Measurements from ENCODE around the gene MIEF1. TPM values are rescaled to one million over a fixed set of nuclear protein-coding genes. Genes with fewer than 3 reads are reported as not detected.
"Not testable (repeated sequence)": the region's sequence is repeated elsewhere in the genome, so short reads cannot be mapped to it uniquely, and the experiment has no call there.

The MIEF1 gene
- total RNA-seq, 1 experiment from 2014 or later, result 27.9 TPM

DNA sequence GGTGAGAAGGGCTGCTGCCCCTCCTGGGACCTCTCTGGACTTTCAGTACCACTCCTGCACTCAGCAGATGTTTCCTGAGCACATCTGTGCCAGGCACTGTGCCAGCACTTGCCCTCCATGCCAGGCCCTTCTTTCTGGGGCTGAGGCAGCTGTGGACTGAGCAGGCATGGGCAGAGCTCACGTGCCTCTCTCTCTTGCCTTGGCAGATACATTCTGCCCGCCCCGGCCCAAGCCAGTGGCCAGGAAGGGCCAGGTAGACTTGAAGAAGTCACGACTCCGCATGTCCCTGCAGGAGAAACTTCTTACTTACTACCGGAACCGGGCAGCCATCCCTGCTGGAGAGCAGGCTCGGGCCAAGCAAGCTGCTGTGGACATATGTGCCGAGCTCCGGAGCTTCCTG, 9.9 kb downstream of the MIEF1 start:
- DNase-seq (ENCODE audit: low read depth), result no peak

DNA sequence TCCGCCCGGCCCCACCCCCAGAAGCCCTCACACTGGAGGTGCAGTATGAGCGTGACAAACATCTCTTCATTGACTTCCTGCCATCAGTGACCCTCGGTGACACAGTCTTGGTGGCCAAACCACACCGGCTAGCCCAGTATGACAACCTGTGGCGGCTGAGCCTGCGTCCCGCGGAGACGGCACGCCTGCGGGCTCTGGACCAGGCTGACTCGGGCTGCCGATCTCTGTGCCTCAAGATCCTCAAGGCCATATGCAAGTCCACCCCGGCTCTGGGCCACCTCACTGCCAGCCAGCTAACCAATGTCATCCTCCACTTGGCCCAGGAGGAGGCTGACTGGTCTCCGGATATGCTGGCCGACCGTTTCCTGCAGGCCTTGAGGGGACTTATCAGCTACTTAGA, 11.7 kb downstream of the MIEF1 start:
- no peak for DNase-seq (ENCODE audit: low read depth)

DNA sequence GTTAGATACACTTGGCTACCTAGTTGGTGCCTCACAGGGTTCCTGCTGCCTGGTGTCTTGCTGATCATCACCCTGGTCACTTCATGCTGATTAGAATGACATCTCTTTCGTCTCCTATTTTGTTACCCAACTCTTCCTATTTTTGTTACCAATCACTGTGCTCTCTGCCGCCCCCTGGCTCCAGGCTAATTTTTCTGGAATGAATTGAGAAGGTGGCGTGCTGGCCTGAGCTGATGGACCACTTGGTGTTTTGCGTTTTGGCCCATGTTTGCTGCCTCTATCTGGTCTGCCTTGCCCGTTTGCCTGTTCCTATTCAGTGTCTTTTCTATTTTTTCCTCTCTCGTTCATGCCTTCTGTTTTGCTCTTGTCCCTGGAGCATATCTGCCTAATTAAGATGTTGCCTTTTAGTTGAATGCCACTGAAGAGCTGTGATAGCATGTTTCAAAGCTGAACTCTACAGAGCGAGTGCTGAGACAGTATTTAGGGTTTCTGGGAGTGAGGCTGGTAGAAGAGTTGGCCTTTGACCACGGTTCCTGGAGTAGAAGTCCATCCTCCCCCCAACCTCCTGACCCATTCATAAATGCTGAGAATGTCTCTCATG, 12.4 kb downstream of the MIEF1 start:
- no peak for DNase-seq (ENCODE audit: low read depth)

DNA sequence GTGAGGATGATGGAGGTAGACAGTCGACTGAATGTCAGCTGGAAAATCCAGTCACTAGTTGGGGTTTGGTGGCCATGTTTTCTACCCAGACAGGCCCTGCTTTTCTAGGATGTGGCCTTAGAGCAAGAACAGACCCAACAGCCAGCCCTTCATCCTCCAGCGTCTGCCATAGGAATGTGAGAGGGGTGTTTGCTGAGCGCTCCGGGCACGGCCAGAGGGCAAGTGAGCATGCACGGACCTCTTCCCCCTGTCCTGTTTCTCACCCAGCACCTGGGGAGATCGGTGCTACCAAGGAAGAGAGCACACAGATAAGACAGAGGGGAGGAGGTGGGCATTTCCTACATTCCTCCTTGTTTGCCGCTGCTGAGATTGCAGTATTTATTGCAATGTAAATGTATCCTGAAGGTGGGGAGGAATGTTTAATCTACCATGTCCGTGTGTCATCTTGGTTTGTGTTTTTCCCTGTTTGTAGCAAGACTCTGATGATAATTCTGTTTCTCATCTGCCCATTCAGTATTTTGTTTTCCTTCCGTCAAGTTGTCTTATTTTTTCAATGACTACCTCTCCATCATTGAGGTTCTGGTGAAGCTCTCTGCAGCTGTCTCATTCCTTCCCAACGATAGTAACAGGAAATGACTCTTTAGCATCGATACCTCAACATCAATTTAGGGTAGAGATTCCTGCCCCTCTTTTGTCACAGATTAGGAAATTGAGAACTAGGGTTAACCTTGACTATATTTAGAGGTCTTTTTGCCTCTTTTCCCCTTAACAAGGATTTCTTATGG, 13.4 kb downstream of the MIEF1 start:
- DNase-seq (ENCODE audit: low read depth), result peak; percentile 80

DNA sequence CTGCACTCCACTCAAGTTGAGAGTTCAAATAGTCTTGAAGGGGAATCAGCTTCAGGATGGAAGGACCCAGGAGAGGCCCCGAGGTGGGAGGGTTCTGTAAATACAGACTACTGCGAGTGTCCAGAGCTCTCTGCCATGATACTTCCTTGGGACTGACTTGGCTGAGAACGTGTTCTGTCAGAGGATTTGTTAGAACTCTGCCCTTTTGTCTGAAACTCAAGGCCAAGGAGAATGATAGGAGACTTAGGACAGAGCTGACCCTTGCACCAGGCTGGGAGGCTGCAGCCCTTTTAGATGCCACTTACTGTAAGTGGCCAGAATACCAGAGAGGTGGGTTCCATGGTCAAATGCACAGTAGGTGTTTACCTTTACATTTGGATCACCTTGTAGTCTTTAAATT, 15.4 kb downstream of the MIEF1 start:
- no peak for DNase-seq (ENCODE audit: low read depth)

DNA sequence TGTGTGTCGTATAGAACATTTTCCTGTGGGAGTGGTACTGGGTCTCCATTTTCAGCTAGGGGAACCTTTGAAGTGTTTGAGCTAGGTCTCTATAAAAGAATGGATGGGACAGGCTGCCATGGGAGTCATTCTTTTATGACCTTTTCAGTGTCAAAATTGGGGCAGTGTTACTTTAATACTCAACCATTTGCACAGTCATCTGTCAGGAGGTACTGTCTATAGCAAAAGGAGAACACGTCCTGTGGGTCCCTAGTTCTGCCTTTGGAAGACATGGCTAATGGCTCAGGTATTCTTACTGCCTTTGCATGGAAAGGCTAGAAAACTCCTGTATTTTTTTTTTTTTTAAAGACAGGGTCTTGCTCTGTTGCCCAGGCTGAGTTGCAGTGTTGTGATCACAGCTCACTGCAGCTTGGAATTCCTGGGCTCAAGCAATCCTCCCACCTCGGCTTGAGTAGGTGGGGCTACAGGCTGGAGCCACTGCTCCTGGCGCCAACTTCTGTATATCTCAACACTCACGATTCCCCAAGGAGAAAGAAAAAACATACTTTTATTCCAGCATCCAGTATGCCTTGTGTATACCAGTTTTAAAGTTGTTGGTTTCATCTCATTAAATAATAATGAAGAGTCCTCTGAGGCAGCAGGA, 16.2 kb downstream of the MIEF1 start:
- no peak for DNase-seq (ENCODE audit: low read depth)

DNA sequence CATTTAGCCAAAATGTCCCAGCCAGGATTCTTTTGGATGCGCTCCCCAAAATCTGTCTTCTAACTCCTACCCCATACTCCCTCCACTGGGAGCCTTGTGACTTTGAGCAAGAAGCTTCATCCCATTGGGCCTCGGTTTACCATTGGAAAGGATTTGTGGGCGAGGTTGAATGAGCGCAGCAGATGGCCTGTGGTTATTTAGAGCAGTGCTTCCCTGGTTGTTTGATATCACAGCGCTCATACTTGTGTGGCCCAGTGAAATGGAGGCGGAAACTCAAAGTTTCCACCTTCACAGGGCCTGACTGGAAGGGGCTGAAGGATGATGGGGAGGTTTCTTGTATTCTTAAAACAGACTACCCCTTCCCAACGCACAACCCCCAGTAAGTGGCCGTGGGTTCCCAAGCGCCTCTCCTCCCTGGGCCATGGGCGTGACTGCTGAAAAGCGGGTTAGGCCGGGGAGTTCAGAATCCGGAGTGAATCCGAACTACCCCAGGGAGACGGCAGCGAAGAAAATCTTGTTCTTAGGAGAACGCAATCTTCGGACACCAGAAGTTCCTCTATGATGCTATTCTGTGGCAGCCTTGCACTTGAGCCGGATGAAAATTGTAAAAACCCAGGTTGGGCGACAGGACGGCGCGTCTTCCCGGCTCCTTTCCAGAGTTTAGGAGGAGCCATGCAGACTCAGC, 17.0 kb downstream of the MIEF1 start:
- DNase-seq (ENCODE audit: low read depth), result peak; percentile 80

DNA sequence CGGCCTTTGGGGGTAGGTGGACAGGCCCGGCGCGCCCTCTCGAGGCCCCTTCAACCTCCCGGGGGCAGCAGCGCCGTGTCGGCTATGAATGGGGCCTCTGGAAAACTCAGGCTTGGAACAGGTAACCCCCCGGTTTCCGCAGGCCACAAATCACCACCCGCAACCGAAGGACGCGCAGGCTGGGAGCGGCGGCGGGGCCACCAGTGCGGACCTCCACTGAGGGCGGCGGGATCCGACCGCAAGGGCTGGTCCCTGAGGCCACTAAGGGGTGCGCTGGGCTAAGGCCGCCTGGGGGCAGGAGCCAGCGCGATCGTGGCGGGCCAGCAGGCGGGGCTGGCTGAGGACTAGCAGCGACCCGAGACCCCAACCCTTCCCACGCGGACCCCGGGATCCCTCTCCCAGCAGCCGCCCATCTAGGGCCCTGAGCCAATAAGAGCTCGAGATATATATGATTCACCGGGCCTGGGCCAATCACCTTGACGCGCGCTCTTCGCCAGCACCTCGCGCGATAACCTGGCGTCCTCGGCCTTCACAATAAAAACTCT, 17.7 kb downstream of the MIEF1 start:
- peak; percentile 99 for DNase-seq (ENCODE audit: low read depth)

DNA sequence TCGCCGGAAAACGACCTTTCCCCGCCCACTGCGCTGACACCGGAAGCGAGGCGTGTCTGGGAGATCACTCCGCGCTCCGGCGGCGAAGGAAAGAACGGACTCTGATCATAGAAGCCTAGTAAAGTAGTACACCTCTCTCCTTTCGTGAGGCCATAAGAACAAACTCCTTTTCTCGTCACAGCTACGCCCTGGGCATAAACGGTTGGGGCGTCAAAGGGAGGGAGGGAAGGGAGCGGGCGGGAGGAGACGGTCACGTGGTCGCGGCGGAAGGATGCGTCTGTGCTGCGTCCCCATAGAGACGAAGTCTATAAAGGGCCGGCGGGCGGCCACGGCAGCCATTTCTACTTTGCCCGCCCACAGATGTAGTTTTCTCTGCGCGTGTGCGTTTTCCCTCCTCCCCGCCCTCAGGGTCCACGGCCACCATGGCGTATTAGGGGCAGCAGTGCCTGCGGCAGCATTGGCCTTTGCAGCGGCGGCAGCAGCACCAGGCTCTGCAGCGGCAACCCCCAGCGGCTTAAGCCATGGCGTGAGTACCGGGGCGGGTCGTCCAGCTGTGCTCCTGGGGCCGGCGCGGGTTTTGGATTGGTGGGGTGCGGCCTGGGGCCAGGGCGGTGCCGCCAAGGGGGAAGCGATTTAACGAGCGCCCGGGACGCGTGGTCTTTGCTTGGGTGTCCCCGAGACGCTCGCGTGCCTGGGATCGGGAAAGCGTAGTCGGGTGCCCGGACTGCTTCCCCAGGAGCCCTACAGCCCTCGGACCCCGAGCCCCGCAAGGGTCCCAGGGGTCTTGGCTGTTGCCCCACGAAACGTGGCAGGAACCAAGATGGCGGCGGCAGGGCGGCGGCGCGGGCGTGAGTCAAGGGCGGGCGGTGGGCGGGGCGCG, 18.4 kb downstream of the MIEF1 start, which contains the start of gene ATF4:
ATF4 (plus strand) TSS at position 337 of the 880 bp plus-strand sequence. CDS start 884 bp downstream, outside the sequence.
- DNase-seq (ENCODE audit: low read depth), result no peak

DNA sequence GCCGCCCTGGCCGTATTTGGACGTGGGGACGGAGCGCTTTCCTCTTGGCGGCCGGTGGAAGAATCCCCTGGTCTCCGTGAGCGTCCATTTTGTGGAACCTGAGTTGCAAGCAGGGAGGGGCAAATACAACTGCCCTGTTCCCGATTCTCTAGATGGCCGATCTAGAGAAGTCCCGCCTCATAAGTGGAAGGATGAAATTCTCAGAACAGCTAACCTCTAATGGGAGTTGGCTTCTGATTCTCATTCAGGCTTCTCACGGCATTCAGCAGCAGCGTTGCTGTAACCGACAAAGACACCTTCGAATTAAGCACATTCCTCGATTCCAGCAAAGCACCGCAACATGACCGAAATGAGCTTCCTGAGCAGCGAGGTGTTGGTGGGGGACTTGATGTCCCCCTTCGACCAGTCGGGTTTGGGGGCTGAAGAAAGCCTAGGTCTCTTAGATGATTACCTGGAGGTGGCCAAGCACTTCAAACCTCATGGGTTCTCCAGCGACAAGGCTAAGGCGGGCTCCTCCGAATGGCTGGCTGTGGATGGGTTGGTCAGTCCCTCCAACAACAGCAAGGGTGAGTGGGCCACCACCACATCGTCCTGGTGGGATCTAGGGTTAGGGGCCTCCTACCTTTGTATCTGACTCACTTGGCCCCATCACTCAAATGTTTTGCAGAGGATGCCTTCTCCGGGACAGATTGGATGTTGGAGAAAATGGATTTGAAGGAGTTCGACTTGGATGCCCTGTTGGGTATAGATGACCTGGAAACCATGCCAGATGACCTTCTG, 19.2 kb downstream of the MIEF1 start:
- DNase-seq (ENCODE audit: low read depth), result peak; percentile 82

DNA sequence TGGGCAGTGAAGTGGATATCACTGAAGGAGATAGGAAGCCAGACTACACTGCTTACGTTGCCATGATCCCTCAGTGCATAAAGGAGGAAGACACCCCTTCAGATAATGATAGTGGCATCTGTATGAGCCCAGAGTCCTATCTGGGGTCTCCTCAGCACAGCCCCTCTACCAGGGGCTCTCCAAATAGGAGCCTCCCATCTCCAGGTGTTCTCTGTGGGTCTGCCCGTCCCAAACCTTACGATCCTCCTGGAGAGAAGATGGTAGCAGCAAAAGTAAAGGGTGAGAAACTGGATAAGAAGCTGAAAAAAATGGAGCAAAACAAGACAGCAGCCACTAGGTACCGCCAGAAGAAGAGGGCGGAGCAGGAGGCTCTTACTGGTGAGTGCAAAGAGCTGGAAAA, 20.0 kb downstream of the MIEF1 start:
- not testable (repeated sequence) for DNase-seq (ENCODE audit: low read depth)

DNA sequence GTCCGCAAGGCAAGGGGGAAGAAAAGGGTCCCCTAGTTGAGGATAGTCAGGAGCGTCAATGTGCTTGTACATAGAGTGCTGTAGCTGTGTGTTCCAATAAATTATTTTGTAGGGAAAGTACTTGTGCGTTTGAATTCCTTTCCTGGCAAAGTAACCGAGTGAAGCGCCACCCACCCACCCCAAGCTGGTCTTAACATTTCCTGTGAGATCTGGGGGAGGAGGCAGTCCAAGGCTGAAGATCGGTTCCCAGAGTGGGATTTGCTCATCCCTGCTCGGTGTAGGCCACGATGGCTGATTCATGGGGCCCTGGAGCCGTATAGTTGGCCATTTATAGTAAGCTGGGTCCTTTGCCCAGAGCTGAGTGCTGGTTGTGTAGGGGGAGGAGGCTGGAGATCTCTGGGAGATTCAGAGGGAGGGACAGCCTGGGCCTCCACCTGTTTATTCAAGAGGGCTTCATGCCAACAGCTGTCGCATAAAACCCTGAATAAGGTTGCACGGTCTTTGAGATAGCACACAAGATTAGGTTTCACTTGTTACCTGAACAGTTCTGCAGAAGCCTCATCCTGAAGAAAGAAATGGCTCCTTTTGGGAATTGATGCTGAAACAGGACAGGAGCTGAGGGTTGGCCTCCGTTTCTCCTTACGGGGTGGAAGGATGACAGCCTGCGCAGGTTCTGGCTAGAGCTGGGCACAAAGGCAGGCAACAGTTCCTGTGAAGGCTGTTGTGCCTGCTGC, 20.6 kb downstream of the MIEF1 start:
- DNase-seq (ENCODE audit: low read depth), result peak; percentile 86

DNA sequence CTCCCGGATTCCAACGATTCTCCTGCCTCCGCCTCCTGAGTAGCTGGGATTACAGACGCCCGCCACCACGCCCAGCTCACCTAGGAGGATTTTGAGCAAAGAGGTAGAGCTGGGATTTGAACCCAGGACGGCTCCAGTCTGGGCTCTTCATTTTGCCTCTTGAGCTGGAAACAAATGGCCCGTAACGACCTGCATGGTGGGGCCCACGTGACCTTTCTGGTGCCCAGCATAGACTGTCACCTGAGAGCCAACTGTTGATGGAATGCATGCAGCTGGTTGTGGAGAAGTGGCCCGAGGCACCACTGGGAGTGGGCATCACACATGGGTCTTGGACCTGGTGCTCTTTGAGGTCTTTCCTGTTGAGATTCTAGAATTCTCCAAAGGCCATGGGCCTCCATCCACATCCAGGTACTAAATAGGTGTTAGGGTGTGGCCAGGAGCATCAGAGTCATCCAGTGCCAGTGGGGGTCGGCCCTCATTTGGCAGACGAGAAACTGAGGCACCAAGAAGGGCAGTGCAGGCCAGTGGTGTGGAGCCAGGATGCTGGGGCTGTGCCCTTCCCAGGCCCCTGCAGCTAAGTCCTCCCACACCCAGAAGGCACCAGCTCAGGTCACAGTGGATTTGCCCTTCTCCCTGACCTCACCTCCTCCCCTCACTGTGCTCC, 22.1 kb downstream of the MIEF1 start:
- DNase-seq (ENCODE audit: low read depth), result no peak

DNA sequence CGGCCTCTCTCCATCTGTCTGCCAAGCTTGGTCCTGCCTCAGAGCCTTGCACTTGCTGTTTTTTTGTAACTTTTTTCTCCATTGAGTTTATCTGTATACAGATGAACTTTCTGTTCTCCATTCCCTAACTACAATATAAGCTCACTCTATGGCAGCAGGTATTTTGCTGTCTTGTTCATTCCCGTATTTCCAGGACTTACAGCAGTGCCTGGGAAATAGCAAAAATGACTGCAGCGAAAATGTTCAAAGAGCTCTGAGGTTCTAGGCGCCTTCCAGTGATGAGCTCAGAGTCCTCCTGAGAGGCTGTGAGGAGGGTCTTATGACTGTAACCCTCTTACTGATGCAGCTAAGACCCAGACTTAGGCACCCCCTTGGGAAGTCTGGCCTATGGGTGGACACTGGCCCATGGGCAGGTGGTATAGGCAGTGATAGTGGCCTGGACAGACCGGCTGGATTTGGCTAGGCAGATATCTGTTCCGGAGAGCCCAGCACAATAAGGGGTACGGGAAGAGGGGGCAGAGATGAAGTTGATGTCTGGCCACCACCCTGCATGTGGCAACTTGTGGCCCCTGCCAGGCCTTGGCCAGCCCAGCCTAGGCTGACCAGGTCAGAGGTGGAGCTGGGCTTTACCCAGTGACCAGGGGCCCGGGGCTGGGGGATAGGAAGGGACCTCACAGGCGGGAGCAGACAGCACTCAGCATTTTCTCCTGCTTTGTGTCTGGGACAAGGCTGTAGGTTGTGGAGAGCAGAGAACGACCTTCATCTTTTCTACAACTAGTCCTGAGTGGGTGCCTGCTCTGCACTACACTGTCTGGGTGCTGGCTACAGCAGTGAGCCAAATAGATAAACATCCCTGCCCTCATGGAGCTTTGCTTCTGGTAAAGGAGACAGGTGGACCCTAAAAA, 22.9 kb downstream of the MIEF1 start:
- no peak for DNase-seq (ENCODE audit: low read depth)

DNA sequence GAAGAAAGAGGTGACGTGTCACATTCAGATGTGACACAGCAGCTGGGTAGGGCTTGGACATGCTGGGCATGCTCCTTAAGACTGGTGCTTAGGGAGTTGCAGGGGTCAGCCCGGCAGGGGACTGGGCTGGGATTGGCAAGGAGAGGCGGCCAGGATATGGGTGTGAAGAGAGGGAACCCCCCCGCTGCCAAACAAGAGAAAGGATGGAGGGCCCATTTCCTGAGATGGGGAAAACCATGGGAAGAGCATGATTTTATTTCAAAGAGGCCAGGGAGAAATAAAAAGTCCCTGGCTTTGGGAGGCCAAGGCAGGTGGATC, 23.5 kb downstream of the MIEF1 start:
- DNase-seq (ENCODE audit: low read depth), result no peak

DNA sequence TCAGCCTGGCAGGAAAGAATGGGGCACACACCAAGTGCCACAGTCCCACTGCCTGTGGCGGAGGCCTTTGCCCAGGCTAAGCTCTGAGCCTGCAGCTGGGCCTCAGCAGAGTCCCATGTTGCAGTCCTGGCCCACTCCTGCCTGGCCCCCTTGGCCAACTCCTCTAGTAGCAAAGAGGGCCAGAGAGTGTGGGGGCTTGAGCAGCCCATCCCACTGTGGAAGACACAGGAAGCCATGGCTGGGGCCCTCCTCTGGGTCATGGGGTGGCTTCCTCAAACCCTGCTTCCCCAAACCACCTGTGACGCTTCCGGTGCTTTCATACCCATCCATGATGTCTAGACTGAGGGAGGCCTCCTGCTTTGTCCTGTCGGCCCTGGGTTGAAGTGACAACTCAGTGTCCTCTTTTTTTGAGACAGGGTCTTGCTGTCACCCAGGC, 24.7 kb downstream of the MIEF1 start:
- DNase-seq (ENCODE audit: low read depth), result no peak

DNA sequence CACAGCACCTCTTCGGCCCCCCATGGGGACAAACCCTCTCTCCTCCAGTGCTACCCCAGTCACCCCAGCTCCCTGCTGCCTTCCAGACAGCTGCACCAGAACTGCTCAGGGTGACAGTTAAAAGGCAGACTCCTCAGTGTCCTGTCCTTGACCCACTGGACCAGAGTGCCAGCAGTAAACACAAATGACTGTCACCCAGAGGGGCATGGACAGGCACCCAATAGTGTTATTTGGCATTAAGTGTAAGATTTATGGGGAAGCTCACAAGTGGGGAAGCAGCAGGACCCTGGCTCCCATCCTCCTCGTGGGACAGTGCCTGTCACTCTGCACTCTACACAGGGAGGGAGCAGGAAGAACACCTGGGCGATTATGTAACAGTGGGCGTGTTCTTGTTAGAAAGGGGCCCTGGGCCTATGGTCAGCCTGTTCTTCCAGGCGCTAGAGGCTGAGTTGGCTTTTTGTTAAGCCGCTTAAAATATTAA, 25.4 kb downstream of the MIEF1 start:
- no peak for DNase-seq (ENCODE audit: low read depth)

Measured in LHCN-M2 (cell line).